Liver (tissue), 9 donors: ENCODE data around the gene NFATC2. TPM values are rescaled to one million over a fixed set of nuclear protein-coding genes. Genes with fewer than 3 reads are reported as not detected.

ENCODE experiments used
- DNase-seq: peaks from one replicate; pipeline ENCODE4 v3.0.0-alpha.2; 2017; ENCODE audit warnings: low spot score
- H3K27ac ChIP-seq, 2 donors: one replicate each; pipeline ENCODE4 v1.7.0; 2013; ENCODE audit warnings: inconsistent platforms in 2 of 2, low read length in 2 of 2, control low read depth in 1 of 2, low read depth in 1 of 2, mild to moderate bottlenecking in 1 of 2
- H3K27me3 ChIP-seq, 4 donors: one replicate each; pipeline versions ENCODE4 v1.6.1 to v1.7.0; 2013; ENCODE audit warnings: low read length in 3 of 4, inconsistent platforms in 1 of 4, mild to moderate bottlenecking in 1 of 4, moderate library complexity in 1 of 4; ENCODE audit not compliant: control insufficient read depth in 4 of 4, insufficient read depth in 4 of 4
- H3K36me3 ChIP-seq, 4 donors: one replicate each; pipeline versions ENCODE4 v1.6.1 to v1.7.0; 2013; ENCODE audit warnings: low read length in 3 of 4, mild to moderate bottlenecking in 3 of 4, low read depth in 1 of 4, moderate library complexity in 1 of 4; ENCODE audit not compliant: control insufficient read depth in 4 of 4, insufficient read depth in 3 of 4
- H3K4me1 ChIP-seq, 4 donors: one replicate each; pipeline versions ENCODE4 v1.6.1 to v1.7.0; 2013; ENCODE audit warnings: low read length in 3 of 4, mild to moderate bottlenecking in 3 of 4, moderate library complexity in 1 of 4; ENCODE audit not compliant: control insufficient read depth in 4 of 4, insufficient read depth in 4 of 4
- H3K4me3 ChIP-seq, 3 donors: one replicate each; pipeline versions ENCODE4 v1.6.1 to v1.7.0; 2013; ENCODE audit warnings: low read length in 3 of 3, control low read depth in 1 of 3, low read depth in 1 of 3, mild to moderate bottlenecking in 1 of 3
- H3K9ac ChIP-seq, 2 donors: one replicate each; pipeline ENCODE4 v1.7.0; 2013; ENCODE audit warnings: low read length in 2 of 2, mild to moderate bottlenecking in 2 of 2, moderate library complexity in 2 of 2, control low read depth in 1 of 2, low read depth in 1 of 2
- H3K9me3 ChIP-seq, 4 donors: one replicate each; pipeline versions ENCODE4 v1.6.1 to v1.7.0; 2013; ENCODE audit warnings: low read length in 3 of 4; ENCODE audit not compliant: control insufficient read depth in 4 of 4
- EGR1 ChIP-seq, 2 donors: IDR thresholded peaks; 2 replicates each; pipeline ENCODE4 v1.6.1; 2016 to 2018; ENCODE audit warnings: antibody characterized with exemption in 2 of 2, low read depth in 2 of 2
- FOXA1 ChIP-seq: IDR thresholded peaks from 2 replicates; pipeline ENCODE4 v1.6.1; 2016; ENCODE audit warnings: antibody characterized with exemption
- FOXA2 ChIP-seq: IDR thresholded peaks from 2 replicates; pipeline ENCODE4 v1.6.1; 2016; ENCODE audit warnings: antibody characterized with exemption
- HNF4A ChIP-seq, 2 donors: conservative IDR thresholded peaks; 2 replicates each; pipeline ENCODE4 v1.6.1; 2016; ENCODE audit warnings: antibody characterized with exemption in 2 of 2, mild to moderate bottlenecking in 2 of 2
- JUND ChIP-seq, 2 donors: IDR thresholded peaks; 2 replicates each; pipeline ENCODE4 v1.6.1; 2016; ENCODE audit warnings: antibody characterized with exemption in 2 of 2
- NR2F2 ChIP-seq: IDR thresholded peaks from 2 replicates; pipeline ENCODE4 v1.6.1; 2016; ENCODE audit warnings: antibody characterized with exemption
- RAD21 ChIP-seq, 2 donors: IDR thresholded peaks; 2 replicates each; pipeline ENCODE4 v1.6.1; 2016; ENCODE audit warnings: antibody characterized with exemption in 2 of 2, mild to moderate bottlenecking in 2 of 2
- RXRA ChIP-seq, 2 donors: IDR thresholded peaks; 2 replicates each; pipeline ENCODE4 v1.6.1; 2017 to 2018; ENCODE audit warnings: antibody characterized with exemption in 2 of 2, mild to moderate bottlenecking in 1 of 2
- SP1 ChIP-seq: IDR thresholded peaks from 2 replicates; pipeline ENCODE4 v1.6.1; 2018; ENCODE audit warnings: antibody characterized with exemption, mild to moderate bottlenecking
- TAF1 ChIP-seq: conservative IDR thresholded peaks from 2 replicates; pipeline ENCODE4 v1.6.1; 2016; ENCODE audit warnings: antibody characterized with exemption, mild to moderate bottlenecking
- WGBS: extraction: QIAGEN DNeasy Blood & Tissue Kit; methylation state at CpG from one replicate; pipeline ENCODE4 v1.1.7; 2013; 5-methylcytosine and 5-hydroxymethylcytosine counted together
- polyA plus RNA-seq, 2 donors: library from polyadenylated mRNA; stranded (reverse) in 1 of 2; unstranded in 1 of 2; fragments of 200-250 nt in 1 of 2; fragments of >200 nt in 1 of 2; fragmentation: Nextera tagmentation in 1 of 2; extraction: Ambion mirVana in 1 of 2; gene quantifications; one replicate each; pipeline versions ENCODE4 v1.2.1 to v1.2.3, GENCODE V29; 2013 to 2015
- total RNA-seq, 2 donors: library from RNA; depleted of rRNA; stranded (reverse); fragments of >200 nt; gene quantifications; one replicate each; pipeline ENCODE4 v1.2.3, GENCODE V29; 2014
- TF ChIP-seq, protein P1 (sequence below): fragments of 150-350 bp; IDR thresholded peaks from 2 replicates; pipeline ENCODE4 v1.5.1; 2017; ENCODE audit warnings: improper control_type of control experiment, low read depth, low read length; ENCODE audit not compliant: missing input control
- TF ChIP-seq, protein P2 (sequence below): IDR thresholded peaks from 2 replicates; pipeline ENCODE4 v1.6.1; 2016; ENCODE audit warnings: antibody characterized with exemption, mild to moderate bottlenecking
- TF ChIP-seq, protein P3 (sequence below): IDR thresholded peaks from 2 replicates; pipeline ENCODE4 v1.6.1; 2016; ENCODE audit warnings: antibody characterized with exemption
- TF ChIP-seq, protein P4 (sequence below): IDR thresholded peaks from 2 replicates; pipeline ENCODE4 v1.6.1; 2016; ENCODE audit warnings: antibody characterized with exemption
- donor health status: healthy.
- donor health status: healthy.
- donor health status: healthy.
- donor health status: healthy.
- donor health status: healthy.

The NFATC2 gene
- total and polyA plus RNA-seq, 4 donors = 1.2 to 6.7 (median 2.6) TPM

DNA sequence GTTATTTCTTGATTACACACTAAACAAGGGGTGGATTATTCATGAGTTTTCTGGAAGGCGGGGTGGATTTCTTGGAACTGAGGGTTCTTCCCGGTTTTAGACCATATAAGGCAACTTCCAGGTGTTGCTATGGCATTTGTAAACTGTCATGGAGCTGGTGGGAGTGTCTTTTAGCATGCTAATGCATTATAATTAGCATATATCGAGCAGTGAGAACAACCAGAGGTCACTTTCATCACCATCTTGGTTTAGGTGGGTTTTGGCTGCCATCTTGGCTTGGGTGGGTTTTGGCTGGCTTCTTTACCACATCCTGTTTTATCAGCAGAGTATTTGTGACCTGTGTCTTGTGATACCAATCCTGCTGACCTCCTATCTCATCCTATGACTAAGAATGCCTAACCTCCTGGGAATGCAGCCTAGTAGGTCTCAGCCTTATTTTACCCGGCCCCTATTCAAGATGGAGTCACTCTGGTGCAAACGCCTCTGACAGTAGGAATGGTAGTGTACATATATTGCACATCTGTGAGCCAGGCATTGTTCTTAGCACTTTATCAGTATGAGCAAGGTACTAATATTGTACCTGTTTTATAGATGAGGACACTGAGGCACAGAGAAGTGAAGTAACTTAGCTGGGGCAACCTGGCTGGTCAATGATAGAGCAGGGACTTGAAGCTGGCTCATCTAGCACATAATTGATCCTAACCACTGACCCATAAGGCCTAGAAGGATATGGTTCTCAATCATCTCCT is 203.7 kb downstream of the NFATC2 start:
- Histone ChIP-seq H3K36me3 (no peaks in the 10 kb centered on the region), H3K27me3 (no peaks in the 10 kb centered on the region), H3K4me3 (no peak overlapping the region), H3K27ac (no peak overlapping the region), H3K9ac (no peak overlapping the region), H3K9me3 (no peaks in the 10 kb centered on the region), H3K4me1 (no peaks in the 10 kb centered on the region)
- TF ChIP-seq, protein P1, sequence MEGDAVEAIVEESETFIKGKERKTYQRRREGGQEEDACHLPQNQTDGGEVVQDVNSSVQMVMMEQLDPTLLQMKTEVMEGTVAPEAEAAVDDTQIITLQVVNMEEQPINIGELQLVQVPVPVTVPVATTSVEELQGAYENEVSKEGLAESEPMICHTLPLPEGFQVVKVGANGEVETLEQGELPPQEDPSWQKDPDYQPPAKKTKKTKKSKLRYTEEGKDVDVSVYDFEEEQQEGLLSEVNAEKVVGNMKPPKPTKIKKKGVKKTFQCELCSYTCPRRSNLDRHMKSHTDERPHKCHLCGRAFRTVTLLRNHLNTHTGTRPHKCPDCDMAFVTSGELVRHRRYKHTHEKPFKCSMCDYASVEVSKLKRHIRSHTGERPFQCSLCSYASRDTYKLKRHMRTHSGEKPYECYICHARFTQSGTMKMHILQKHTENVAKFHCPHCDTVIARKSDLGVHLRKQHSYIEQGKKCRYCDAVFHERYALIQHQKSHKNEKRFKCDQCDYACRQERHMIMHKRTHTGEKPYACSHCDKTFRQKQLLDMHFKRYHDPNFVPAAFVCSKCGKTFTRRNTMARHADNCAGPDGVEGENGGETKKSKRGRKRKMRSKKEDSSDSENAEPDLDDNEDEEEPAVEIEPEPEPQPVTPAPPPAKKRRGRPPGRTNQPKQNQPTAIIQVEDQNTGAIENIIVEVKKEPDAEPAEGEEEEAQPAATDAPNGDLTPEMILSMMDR = no peak
- TF ChIP-seq FOXA2 = no peak
- TF ChIP-seq RAD21 (IDR thresholded peaks at IDR 0.05) = no peak
- TF ChIP-seq TAF1 = no peak
- TF ChIP-seq FOXA1 = no peak
- 84% methylated on average over 5 of the region's 5 CpGs for WGBS
- no peak for DNase-seq

DNA sequence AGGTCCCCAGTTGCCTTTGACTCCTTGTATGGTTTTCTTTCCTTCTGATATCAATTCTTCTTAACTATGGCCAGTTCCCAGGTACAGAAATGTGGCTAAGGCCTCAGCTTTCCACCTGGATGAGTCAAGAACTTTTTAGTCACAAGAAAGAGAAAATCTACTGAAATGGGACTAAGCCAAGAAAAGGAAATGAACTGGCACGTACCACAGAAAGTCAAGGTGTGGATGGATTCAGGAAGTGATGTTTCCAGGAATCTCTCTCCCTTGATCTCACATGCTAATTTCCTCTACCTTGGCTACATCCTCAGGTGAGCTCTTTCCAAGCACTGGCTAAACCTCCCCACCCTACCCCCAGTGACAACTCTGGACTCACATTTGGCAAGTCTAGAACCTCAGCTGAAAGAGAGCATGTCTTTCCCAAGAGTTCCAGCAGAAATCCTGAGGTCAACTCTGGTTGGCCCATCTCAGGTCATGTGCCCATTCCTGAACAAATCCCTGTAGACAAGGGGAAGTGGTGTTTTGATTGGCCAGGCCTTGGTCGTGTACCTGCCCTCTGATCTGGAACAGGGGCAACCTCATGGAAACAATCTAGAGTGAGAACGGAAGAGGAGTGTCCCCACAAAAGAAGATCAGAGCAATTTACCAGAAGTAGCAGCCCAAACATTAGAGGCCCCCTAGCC is 205.3 kb downstream of the NFATC2 start:
- Histone ChIP-seq H3K27me3 (no peaks in the 10 kb centered on the region), H3K27ac (no peak overlapping the region), H3K9ac (no peak overlapping the region), H3K4me1 (no peaks in the 10 kb centered on the region), H3K36me3 (no peaks in the 10 kb centered on the region), H3K9me3 (no peaks in the 10 kb centered on the region), H3K4me3 (no peak overlapping the region)
- TF ChIP-seq, protein P2, sequence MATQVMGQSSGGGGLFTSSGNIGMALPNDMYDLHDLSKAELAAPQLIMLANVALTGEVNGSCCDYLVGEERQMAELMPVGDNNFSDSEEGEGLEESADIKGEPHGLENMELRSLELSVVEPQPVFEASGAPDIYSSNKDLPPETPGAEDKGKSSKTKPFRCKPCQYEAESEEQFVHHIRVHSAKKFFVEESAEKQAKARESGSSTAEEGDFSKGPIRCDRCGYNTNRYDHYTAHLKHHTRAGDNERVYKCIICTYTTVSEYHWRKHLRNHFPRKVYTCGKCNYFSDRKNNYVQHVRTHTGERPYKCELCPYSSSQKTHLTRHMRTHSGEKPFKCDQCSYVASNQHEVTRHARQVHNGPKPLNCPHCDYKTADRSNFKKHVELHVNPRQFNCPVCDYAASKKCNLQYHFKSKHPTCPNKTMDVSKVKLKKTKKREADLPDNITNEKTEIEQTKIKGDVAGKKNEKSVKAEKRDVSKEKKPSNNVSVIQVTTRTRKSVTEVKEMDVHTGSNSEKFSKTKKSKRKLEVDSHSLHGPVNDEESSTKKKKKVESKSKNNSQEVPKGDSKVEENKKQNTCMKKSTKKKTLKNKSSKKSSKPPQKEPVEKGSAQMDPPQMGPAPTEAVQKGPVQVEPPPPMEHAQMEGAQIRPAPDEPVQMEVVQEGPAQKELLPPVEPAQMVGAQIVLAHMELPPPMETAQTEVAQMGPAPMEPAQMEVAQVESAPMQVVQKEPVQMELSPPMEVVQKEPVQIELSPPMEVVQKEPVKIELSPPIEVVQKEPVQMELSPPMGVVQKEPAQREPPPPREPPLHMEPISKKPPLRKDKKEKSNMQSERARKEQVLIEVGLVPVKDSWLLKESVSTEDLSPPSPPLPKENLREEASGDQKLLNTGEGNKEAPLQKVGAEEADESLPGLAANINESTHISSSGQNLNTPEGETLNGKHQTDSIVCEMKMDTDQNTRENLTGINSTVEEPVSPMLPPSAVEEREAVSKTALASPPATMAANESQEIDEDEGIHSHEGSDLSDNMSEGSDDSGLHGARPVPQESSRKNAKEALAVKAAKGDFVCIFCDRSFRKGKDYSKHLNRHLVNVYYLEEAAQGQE = no peak
- TF ChIP-seq, protein P3, sequence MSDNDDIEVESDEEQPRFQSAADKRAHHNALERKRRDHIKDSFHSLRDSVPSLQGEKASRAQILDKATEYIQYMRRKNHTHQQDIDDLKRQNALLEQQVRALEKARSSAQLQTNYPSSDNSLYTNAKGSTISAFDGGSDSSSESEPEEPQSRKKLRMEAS = no peak
- TF ChIP-seq, protein P4, sequence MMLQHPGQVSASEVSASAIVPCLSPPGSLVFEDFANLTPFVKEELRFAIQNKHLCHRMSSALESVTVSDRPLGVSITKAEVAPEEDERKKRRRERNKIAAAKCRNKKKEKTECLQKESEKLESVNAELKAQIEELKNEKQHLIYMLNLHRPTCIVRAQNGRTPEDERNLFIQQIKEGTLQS = no peak
- TF ChIP-seq TAF1 (no peak), EGR1 (IDR thresholded peaks at IDR 0.05; ENCODE audit: low read depth in 2 of 2) (no peak), FOXA2 (no peak), SP1 (no peak), NR2F2 (no peak), JUND (IDR thresholded peaks at IDR 0.05) (no peak), FOXA1 (no peak), RAD21 (IDR thresholded peaks at IDR 0.05) (no peak), RXRA (IDR thresholded peaks at IDR 0.05) (no peak), HNF4A (conservative IDR thresholded peaks at IDR 0.05) (no peak)
- TF ChIP-seq, protein P1 = no peak
- DNase-seq = no peak
- 82% methylated on average over 3 of the region's 3 CpGs for WGBS
